Measurements from ENCODE around the gene TMEM86B.

DNA sequence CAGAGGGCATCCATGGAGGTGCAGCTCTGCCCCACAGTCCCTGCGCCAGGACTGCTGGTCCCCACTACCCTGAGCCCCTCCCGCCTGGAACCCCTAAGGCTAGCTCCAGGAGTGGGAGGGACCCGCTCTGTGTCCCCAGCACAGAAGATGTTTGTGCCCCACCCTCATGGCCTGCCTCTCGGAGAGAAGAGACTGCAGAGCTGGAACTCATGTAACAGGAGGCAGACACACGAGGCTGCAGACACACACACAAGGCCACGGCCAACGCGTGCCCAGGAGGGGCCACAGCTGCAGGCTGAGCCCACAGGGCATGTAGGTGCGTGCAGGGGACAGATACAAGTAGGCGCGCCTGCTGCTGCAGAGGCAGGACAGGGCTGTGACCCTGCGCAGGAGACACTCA is 10.4 kb upstream of the TMEM86B start:
- no peak for TF ChIP-seq POLR2A (IDR thresholded peaks at IDR 0.05)
- TF ChIP-seq, protein P1, sequence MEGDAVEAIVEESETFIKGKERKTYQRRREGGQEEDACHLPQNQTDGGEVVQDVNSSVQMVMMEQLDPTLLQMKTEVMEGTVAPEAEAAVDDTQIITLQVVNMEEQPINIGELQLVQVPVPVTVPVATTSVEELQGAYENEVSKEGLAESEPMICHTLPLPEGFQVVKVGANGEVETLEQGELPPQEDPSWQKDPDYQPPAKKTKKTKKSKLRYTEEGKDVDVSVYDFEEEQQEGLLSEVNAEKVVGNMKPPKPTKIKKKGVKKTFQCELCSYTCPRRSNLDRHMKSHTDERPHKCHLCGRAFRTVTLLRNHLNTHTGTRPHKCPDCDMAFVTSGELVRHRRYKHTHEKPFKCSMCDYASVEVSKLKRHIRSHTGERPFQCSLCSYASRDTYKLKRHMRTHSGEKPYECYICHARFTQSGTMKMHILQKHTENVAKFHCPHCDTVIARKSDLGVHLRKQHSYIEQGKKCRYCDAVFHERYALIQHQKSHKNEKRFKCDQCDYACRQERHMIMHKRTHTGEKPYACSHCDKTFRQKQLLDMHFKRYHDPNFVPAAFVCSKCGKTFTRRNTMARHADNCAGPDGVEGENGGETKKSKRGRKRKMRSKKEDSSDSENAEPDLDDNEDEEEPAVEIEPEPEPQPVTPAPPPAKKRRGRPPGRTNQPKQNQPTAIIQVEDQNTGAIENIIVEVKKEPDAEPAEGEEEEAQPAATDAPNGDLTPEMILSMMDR (IDR thresholded peaks at IDR 0.05) = no peak
